BLaER1 (cell line): ENCODE results near the gene HSPB9.

Source experiments
- H3K27ac ChIP-seq: shearing (Covaris generic); formaldehyde crosslinking; 2 replicates; pipeline ENCODE4 v1.8.1; 2022
- H3K27me3 ChIP-seq: shearing (Covaris generic); formaldehyde crosslinking; 2 replicates; pipeline ENCODE4 v1.8.1; 2022
- H3K36me3 ChIP-seq: shearing (Covaris generic); formaldehyde crosslinking; 2 replicates; pipeline ENCODE4 v1.8.1; 2022
- H3K4me1 ChIP-seq: shearing (Covaris generic); formaldehyde crosslinking; 2 replicates; pipeline ENCODE4 v1.8.1; 2022
- H3K4me2 ChIP-seq: shearing (Covaris generic); formaldehyde crosslinking; 2 replicates; pipeline ENCODE4 v1.8.1; 2022
- H3K4me3 ChIP-seq: shearing (Covaris generic); formaldehyde crosslinking; 2 replicates; pipeline ENCODE4 v1.8.1; 2022
- H3K9ac ChIP-seq: shearing (Covaris generic); formaldehyde crosslinking; 2 replicates; pipeline ENCODE4 v1.8.1; 2022
- H3K9me3 ChIP-seq: shearing (Covaris generic); formaldehyde crosslinking; 2 replicates; pipeline ENCODE4 v1.8.1; 2022
- H4K20me1 ChIP-seq: shearing (Covaris generic); formaldehyde crosslinking; 2 replicates; pipeline ENCODE4 v1.8.1; 2022
- Cebpa-rat ChIP-seq: shearing (Covaris generic); IDR thresholded peaks from 2 replicates; pipeline ENCODE4 v1.8.1; 2022

Gene HSPB9

DNA sequence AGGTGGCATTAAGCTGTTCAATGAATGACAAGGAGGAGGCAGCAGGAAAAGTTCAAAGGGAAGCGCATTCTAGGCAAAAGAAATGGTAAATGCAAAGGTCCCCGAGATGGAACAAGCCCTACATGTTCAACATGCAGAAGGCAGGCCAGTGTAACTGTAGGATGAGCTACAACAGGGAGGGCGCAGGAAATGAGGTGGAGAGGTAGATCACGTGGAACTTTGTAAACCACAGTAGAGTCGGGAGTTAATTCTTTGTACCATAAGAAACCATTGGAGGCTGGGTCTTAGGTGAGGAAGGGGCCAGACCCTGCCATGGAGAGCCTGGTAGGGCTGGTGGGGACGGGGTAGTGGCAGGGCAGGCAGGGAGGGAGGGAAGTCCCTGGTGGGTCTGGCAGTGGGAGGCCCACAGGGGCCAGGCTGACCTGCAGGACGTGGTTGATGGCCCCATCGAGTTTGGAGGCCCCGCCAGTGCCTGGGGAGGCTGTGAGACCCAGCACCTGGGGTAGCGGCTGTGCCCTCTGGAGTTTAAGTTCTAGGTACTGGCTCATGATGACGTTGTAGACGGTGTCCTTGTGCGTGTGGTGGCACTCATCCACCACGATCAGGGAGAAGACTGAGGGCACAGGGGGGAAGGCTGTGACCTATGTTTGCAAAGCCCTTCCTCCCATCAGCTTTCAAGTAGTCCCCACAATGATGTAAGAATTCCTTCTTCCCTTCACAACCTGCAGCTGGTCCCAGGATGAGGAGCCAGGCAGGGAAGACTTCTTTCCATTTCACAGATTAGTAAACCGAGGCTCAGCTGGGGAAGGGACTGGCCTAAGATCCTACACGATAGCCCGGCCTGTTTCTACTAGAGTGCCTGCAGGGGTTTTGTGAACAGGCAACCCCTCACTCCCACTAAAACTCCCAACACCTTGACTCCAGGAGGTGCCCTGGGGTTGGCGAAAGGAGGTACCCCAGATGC is 12.0 kb upstream of the HSPB9 start:
- no peak overlapping the region for H3K4me3 ChIP-seq
- H3K9ac ChIP-seq = no peak overlapping the region
- peak overlapping the region; percentile 93; the same call in 1 of the 2 replicates for H3K4me2 ChIP-seq
- no peak for TF ChIP-seq Cebpa-rat
- H3K27me3 ChIP-seq = no peaks in the 10 kb centered on the region
- H3K27ac ChIP-seq = no peak overlapping the region
- peaks cover 52% of the 10 kb centered on the region for H3K4me1 ChIP-seq
- H4K20me1 ChIP-seq = no peaks in the 10 kb centered on the region
- H3K36me3 ChIP-seq = peaks cover 25% of the 10 kb centered on the region
- no peaks in the 10 kb centered on the region for H3K9me3 ChIP-seq

DNA sequence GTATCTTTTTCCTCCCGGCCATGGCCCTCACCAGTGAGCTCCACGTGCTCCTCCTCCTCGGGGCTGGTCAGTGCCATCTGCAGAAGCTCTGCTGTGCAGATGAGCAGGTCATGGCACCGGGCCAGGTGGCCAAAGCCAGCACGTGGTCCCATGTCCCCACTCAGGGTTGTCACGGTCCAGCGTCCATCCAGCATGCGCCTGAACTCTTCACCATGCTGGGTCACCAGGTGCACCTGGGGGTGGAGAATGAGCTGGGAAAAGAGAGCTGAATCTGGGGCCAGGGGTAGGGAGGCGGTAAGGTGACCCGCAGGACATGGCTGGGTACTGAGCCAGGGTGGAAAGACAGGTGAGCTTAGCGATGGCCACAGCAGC is 11.4 kb upstream of the HSPB9 start:
- Histone ChIP-seq H3K36me3 (peaks cover 32% of the 10 kb centered on the region), H4K20me1 (no peaks in the 10 kb centered on the region), H3K9ac (no peak overlapping the region), H3K4me1 (peaks cover 52% of the 10 kb centered on the region), H3K27ac (peak overlapping the region; percentile 80; the same call in 1 of the 2 replicates), H3K4me2 (peak overlapping the region; percentile 93), H3K27me3 (no peaks in the 10 kb centered on the region), H3K9me3 (no peaks in the 10 kb centered on the region), H3K4me3 (no peak overlapping the region)
- TF ChIP-seq Cebpa-rat = no peak

DNA sequence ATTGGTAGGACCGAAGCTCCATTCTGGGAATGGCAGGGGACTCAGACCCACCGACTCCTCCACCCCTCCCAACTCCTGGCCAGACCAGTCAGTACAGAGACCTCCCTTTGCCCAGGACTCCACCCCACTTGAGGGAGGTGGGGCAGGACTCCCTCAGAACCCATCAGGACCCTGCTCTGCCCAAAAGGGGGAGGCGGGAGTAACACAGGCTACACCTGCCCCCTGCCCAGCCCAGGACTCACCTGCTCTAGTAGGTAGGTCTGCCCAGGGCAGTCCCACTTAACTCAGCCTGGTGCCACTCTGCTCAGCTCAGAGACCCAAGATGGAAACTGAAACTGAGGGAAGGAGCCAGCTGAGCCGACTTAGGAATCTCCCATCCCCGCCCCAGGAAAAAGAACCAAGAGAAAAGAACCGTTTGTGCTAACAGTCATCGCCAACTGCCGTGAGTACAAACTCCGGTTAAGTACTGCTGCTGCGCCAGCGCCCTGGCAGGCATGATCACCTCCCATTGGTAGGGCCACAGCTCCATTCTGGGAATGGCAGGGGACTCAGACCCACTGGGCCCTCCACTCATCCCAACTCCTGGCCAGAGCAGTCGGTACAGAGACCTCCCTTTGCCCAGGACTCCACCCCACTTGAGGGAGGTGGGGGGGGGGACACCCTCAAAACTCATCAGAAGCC is 10.6 kb upstream of the HSPB9 start:
- Histone ChIP-seq H4K20me1 (no peaks in the 10 kb centered on the region), H3K9me3 (no peaks in the 10 kb centered on the region), H3K36me3 (peaks cover 36% of the 10 kb centered on the region), H3K9ac (peak overlapping the region; percentile 80), H3K4me3 (peak overlapping the region; percentile 62), H3K27ac (peak overlapping the region; percentile 80), H3K4me2 (peak overlapping the region; percentile 93), H3K27me3 (no peaks in the 10 kb centered on the region), H3K4me1 (peaks cover 46% of the 10 kb centered on the region)
- TF ChIP-seq Cebpa-rat = no peak

GRCh38 chr17:42112552-42113176 is 9.9 kb upstream of the HSPB9 start, which contains the start of gene DHX58:
TSS of gene DHX58 (minus strand) at chr17:42112714. CDS start at chr17:42111892, 822 bp downstream.
- H3K27me3 ChIP-seq = no peaks in the 10 kb centered on the region
- H3K9me3 ChIP-seq = no peaks in the 10 kb centered on the region
- peak within 1 kb of the TSS; percentile 80 for H3K27ac ChIP-seq
- H3K36me3 ChIP-seq = peaks cover 43% of the 10 kb centered on the region
- peaks cover 40% of the 10 kb centered on the region for H3K4me1 ChIP-seq
- H3K9ac ChIP-seq = peak within 1 kb of the TSS; percentile 80
- H3K4me3 ChIP-seq = peak within 1 kb of the TSS; percentile 62
- no peak for TF ChIP-seq Cebpa-rat
- peak within 1 kb of the TSS; percentile 93 for H3K4me2 ChIP-seq
- no peaks in the 10 kb centered on the region for H4K20me1 ChIP-seq

DNA sequence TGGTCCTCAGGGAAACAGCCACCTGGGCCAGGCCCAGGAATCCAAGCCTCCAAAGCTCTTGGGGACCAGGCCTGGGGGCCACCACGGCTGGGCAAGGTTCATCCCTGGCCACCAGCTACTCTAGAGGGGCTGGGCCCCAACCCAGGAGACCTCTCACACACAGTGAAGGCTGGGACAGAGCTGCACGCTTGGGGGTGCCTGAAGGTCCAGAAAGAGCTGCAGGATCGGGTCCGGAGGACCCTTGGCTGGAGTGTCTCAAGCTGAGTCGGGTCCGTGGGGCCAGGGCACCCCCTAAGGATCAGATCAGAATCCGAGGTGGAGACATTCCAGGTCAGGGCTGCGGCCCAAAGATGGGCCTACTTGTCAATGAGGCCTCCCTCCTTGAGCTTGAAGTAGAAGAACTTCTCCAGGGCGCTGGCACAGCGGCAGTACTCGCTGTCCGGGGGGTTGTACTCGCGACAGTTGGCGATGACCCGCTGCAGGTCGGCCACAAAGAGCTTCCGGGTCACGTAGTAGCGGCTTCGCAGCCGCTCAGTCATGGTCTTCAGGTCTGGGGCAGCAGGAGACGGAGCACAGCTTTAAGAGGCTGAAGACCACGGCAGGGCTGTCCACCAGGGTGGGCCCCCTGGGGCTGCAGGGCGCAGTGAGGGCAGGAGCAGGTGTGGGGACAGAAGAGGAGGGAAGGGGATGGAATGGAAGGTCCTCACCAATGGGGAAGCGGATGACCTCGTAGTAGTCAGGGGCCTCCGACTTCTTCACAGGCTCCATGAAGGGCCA is 9.1 kb upstream of the HSPB9 start:
- peak overlapping the region; percentile 75 for H3K27ac ChIP-seq
- H3K4me2 ChIP-seq = peak overlapping the region; percentile 93
- peak overlapping the region; percentile 48 for H3K9ac ChIP-seq
- no peaks in the 10 kb centered on the region for H3K27me3 ChIP-seq
- H3K36me3 ChIP-seq = peaks cover 51% of the 10 kb centered on the region
- TF ChIP-seq Cebpa-rat = no peak
- H3K4me3 ChIP-seq = no peak overlapping the region; the same call in 1 of the 2 replicates
- no peaks in the 10 kb centered on the region for H3K9me3 ChIP-seq
- H3K4me1 ChIP-seq = peaks cover 33% of the 10 kb centered on the region
- H4K20me1 ChIP-seq = no peaks in the 10 kb centered on the region

DNA sequence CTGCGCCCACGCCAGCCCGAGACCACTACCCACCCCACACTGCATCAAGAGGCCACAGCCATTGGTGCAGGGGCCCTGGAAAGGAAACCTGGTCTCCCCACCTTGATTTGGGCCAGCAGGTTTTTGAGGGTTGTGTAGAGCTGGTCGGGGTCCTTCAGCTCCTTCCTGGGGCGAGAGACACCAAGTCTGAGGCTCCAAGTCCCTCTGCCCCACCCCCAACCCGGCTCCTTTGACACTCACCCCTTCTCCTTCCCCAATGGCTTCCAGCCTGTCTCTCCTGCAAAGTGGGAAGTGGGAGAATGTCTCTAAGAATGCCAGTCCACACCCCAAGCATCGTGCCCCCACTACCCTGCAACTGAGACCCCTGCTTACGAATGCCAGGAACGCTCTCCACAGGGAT is 8.5 kb upstream of the HSPB9 start:
- no peak for TF ChIP-seq Cebpa-rat
- Histone ChIP-seq H3K9me3 (no peaks in the 10 kb centered on the region), H3K9ac (no peak overlapping the region), H3K4me1 (peaks cover 33% of the 10 kb centered on the region), H4K20me1 (no peaks in the 10 kb centered on the region), H3K36me3 (peaks cover 55% of the 10 kb centered on the region), H3K4me3 (no peak overlapping the region), H3K27ac (peak overlapping the region; percentile 75; the same call in 1 of the 2 replicates), H3K4me2 (no peak overlapping the region), H3K27me3 (no peaks in the 10 kb centered on the region)

DNA sequence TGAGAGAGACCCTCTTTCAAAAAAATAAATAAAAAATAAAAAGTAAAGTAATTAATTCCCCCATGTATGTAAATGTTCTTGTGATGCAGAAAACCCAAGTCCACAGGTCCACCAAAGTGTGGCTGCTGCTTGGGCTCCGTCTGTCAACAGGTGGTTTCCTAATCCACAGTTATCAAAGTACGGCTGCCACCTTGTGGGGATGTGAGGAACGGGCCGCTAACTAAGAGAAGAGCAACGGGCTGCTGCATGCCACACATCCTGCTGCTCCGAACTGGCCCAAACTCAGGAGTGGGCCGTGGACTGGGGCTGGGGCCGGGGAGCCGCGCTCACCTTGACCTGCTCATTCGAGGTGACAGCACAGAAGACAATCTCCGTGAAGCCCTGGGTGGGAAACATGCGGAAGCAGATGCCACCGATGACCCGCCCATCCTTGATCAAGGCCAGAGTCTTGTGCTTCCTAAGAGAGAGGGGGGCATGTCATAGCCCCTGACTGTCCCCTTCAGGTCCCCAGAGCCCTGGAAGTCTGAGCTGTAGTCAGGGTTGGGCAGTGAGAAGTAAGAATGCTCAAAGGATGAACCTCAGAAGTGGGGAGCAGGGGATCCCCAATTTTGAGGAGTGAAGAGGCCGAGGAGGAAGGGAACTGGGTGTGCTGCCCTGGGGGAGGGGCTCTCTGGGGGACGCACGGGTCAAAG is 5.8 kb upstream of the HSPB9 start:
- Histone ChIP-seq H3K9me3 (no peaks in the 10 kb centered on the region), H3K4me3 (no peak overlapping the region), H4K20me1 (no peaks in the 10 kb centered on the region), H3K36me3 (peaks cover 60% of the 10 kb centered on the region), H3K4me2 (no peak overlapping the region), H3K27ac (no peak overlapping the region), H3K4me1 (peaks cover 35% of the 10 kb centered on the region), H3K9ac (no peak overlapping the region), H3K27me3 (no peaks in the 10 kb centered on the region)
- TF ChIP-seq Cebpa-rat = no peak

DNA sequence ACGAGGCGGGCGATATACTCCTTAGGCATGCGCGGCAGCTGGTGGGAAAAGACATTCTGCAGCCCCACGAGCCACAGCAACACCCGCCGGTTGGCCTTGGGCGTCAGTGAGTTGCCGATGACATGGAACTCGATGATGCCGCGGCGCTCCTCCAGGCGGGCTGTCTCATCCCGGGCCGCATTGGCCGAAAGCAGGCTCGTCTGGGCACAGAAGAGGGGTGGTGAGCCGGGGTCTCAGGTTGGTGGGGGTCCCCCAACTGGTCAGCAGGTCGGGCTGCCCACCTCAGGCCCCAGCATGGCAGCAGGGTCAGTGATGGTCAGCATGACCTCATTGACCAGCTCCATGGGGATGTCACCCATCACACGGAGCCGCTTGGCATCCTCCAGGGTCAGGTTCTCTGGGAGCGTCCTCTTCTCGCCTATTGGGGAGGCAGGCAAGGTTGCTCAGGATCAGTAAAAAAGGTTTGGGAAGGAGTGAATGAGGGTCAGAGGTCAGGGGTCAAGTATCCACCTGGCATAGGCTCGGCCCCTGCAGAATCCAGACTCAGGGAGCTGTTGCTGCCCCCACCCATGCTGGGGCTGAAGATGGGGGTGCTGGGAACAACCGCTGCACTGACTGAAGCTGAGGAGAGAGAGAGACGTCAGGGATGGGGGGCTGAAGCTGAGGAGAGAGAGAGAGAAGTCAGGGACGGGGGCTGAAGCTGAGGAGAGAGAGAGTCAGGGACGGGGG is 5.0 kb upstream of the HSPB9 start:
- H3K4me3 ChIP-seq = no peak overlapping the region
- no peak overlapping the region for H3K4me2 ChIP-seq
- H3K27ac ChIP-seq = no peak overlapping the region
- TF ChIP-seq Cebpa-rat = no peak
- H3K36me3 ChIP-seq = peaks cover 67% of the 10 kb centered on the region
- H3K27me3 ChIP-seq = no peaks in the 10 kb centered on the region
- H3K4me1 ChIP-seq = peaks cover 31% of the 10 kb centered on the region
- H3K9me3 ChIP-seq = no peaks in the 10 kb centered on the region
- H3K9ac ChIP-seq = no peak overlapping the region
- no peaks in the 10 kb centered on the region for H4K20me1 ChIP-seq
